Prostate gland (tissue), 2 donors: ENCODE data around the gene ACYP1.

Source experiments
- CTCF ChIP-seq, 4 experiments: fragments of 200-600 bp in 2 of 4; fragments of 450-650 bp in 2 of 4; sonication (generic) in 2 of 4; IDR thresholded peaks; 1 replicate in 3 of 4; 2 replicates in 1 of 4; pipeline ENCODE4 v1.5.1; 2016 to 2019; ENCODE audit warnings: antibody characterized with exemption in 4 of 4, mild to moderate bottlenecking in 2 of 4, moderate library complexity in 2 of 4
- POLR2A ChIP-seq: fragments of 450-650 bp; IDR thresholded peaks from one replicate; pipeline ENCODE4 v1.6.1; 2016; ENCODE audit warnings: antibody characterized with exemption, mild to moderate bottlenecking

- no peak for TF ChIP-seq CTCF (IDR thresholded peaks at IDR 0.05)
- TF ChIP-seq POLR2A, result no peak
These were observed 22.9 kb downstream of the ACYP1 start for GRCh38 chr14:75040959-75041358.
